ENCODE measurements around the gene SUPT4H1.

The SUPT4H1 gene

DNA sequence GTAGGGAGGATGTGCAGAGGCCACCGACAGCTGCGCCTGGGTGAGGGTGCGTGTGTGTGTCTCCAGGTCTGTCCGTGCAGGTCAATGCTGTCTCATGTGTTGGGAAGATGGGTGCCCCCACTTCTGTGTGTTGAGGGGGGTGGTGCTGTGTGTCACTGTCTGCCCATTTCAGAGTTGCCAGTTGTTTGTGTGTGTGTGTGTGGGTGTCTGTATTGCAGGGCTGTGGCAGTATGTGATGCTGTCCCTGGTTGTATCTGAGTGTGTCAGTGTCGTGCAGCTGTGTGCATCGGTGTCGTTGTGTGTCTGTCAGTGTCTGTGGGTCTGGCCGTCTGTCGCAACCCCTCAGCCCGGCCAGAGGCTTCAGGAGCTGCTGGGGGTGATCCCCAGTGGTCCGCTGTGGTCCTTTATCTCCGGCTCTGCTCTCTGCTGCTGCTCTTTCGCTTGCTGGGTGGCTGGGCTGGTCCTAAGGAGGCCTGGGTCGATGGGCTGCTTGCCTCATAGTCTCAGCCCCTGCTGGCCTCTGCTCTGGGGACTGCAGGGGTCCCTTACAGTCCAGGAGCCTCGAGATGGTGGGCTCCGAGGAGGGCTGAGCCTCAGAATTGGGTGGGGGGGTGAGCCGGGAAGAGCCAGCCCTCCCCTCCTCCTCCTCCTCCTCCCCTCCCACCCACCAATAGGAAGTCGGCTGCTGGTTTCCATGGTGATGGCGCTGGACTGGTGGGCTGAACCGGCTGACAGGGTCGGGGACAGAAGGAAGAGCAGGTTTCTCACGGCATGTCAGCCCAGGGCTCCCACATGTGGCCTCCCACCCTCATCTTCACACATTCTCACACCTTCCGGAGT lies 23.6 kb downstream of the SUPT4H1 start, which contains the start of gene TSPOAP1:
Gene TSPOAP1 (minus strand): TSS at position 601 of the 840 bp plus-strand sequence. CDS start 875 bp downstream, outside the sequence.
- TF ChIP-seq, protein P1, sequence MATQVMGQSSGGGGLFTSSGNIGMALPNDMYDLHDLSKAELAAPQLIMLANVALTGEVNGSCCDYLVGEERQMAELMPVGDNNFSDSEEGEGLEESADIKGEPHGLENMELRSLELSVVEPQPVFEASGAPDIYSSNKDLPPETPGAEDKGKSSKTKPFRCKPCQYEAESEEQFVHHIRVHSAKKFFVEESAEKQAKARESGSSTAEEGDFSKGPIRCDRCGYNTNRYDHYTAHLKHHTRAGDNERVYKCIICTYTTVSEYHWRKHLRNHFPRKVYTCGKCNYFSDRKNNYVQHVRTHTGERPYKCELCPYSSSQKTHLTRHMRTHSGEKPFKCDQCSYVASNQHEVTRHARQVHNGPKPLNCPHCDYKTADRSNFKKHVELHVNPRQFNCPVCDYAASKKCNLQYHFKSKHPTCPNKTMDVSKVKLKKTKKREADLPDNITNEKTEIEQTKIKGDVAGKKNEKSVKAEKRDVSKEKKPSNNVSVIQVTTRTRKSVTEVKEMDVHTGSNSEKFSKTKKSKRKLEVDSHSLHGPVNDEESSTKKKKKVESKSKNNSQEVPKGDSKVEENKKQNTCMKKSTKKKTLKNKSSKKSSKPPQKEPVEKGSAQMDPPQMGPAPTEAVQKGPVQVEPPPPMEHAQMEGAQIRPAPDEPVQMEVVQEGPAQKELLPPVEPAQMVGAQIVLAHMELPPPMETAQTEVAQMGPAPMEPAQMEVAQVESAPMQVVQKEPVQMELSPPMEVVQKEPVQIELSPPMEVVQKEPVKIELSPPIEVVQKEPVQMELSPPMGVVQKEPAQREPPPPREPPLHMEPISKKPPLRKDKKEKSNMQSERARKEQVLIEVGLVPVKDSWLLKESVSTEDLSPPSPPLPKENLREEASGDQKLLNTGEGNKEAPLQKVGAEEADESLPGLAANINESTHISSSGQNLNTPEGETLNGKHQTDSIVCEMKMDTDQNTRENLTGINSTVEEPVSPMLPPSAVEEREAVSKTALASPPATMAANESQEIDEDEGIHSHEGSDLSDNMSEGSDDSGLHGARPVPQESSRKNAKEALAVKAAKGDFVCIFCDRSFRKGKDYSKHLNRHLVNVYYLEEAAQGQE (IDR thresholded peaks at IDR 0.05; ENCODE audit: low read depth): no peak
- no peak for TF ChIP-seq RAD21 (IDR thresholded peaks at IDR 0.05; ENCODE audit: low read depth)
- TF ChIP-seq NFIC (IDR thresholded peaks at IDR 0.05): no peak
- TF ChIP-seq TCF12 (IDR thresholded peaks at IDR 0.05; ENCODE audit: low read depth): no peak
- no peak for TF ChIP-seq EGR1 (IDR thresholded peaks at IDR 0.05)
- no peak for TF ChIP-seq TAF1 (IDR thresholded peaks at IDR 0.05; ENCODE audit: low read depth)
- no peak for TF ChIP-seq FOXM1 (IDR thresholded peaks at IDR 0.05; ENCODE audit: borderline replicate concordance, low read depth)
- no peak for TF ChIP-seq YY1 (IDR thresholded peaks at IDR 0.05; ENCODE audit: low read depth)
- no peak for TF ChIP-seq ZBTB7A (IDR thresholded peaks at IDR 0.05; ENCODE audit: low read depth)
- TF ChIP-seq CREB1 (IDR thresholded peaks at IDR 0.05; ENCODE audit: low read depth): no peak
- no peak for TF ChIP-seq TEAD4 (IDR thresholded peaks at IDR 0.05)
- no peak for TF ChIP-seq CEBPB (IDR thresholded peaks at IDR 0.05)
- no peak for TF ChIP-seq EP300 (IDR thresholded peaks at IDR 0.05; ENCODE audit: borderline replicate concordance)
- TF ChIP-seq, protein P2, sequence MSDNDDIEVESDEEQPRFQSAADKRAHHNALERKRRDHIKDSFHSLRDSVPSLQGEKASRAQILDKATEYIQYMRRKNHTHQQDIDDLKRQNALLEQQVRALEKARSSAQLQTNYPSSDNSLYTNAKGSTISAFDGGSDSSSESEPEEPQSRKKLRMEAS (IDR thresholded peaks at IDR 0.05): no peak
- TF ChIP-seq, protein P3, sequence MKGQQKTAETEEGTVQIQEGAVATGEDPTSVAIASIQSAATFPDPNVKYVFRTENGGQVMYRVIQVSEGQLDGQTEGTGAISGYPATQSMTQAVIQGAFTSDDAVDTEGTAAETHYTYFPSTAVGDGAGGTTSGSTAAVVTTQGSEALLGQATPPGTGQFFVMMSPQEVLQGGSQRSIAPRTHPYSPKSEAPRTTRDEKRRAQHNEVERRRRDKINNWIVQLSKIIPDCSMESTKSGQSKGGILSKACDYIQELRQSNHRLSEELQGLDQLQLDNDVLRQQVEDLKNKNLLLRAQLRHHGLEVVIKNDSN (IDR thresholded peaks at IDR 0.05): no peak

DNA sequence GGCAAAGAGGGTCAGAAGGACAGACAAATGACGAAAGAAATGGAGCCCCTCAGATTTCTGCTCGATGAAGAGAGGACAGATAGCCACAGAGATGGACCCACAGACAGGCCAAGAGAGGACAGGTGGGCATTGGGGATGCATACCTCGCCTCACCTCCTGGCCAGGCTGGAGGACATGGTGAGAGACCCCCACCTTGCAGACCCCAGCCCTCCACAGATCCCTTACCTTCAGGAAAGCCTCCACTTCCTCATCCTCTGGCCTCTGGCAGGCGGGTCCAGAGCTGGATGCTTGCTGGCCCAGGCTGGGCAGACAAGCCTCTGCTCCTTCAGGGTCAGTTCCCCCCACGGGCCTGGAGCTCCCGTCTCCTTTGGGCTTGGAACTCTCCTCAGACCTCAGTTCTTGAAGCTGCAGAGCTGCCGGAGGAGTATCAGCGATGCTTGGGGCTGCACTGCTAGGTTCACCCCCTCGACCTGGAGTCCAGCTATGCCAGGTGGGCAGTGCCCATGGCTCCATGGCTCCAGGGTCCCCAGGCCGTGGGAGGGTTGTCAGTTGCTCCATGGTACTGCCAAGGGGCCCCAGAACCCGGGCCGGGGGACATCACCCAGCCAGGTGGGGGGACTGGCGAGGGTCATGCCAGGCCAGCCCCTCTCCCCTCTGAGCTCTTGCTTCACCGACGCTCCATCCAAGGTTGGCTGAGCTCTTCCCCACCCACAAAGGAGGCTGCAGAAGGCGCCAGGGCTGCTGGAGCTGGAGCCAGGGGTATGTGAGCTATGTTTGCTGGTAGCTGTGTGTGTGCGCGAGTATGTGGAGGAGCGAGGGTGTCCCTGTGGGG lies 24.4 kb downstream of the SUPT4H1 start:
- no peak for TF ChIP-seq RAD21 (IDR thresholded peaks at IDR 0.05; ENCODE audit: low read depth)
- no peak for TF ChIP-seq TEAD4 (IDR thresholded peaks at IDR 0.05)
- no peak for TF ChIP-seq EP300 (IDR thresholded peaks at IDR 0.05; ENCODE audit: borderline replicate concordance)
- no peak for TF ChIP-seq ZBTB7A (IDR thresholded peaks at IDR 0.05; ENCODE audit: low read depth)
- no peak for TF ChIP-seq TCF12 (IDR thresholded peaks at IDR 0.05; ENCODE audit: low read depth)
- TF ChIP-seq TAF1 (IDR thresholded peaks at IDR 0.05; ENCODE audit: low read depth): no peak
- TF ChIP-seq, protein P1 (IDR thresholded peaks at IDR 0.05; ENCODE audit: low read depth): no peak
- no peak for TF ChIP-seq CEBPB (IDR thresholded peaks at IDR 0.05)

DNA sequence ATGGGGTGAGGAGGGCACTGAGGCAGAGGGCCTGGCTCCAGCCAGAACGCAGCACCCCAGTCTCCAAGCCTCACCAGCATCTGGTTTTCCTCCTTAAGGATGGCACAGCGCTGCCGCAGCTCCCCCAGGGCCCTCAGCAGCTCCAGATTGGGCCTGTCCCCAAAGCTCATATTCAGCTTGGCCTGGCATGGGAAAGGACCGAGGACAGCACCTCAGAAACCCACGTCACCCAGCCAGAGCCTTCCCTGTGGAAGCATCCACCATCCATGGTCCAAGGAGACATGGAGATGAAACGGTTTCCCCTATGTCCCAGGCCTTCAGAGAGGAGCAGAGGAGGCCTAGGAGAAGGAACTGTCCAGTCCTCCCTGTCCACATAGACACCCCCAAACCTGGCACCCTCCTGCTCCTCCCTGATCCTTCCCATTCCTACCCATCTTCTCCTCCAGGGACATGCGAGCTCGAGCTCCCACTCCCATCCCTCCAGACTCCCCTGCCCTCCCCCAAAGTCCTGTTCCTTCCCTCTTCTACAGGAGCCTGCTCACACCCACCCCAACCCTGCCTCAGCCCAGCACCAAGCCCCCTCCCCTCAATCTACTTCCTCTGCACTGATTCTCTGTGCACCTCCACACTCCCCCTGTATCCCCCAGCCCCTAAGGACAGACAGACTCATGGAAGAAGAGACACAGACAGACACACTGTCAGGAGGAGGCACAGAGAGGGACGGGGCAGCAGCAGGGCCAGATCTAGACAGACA lies 25.2 kb downstream of the SUPT4H1 start:
- TF ChIP-seq TEAD4 (IDR thresholded peaks at IDR 0.05) (no peak), FOXM1 (IDR thresholded peaks at IDR 0.05; ENCODE audit: borderline replicate concordance, low read depth) (no peak)
- TF ChIP-seq, protein P1 (IDR thresholded peaks at IDR 0.05; ENCODE audit: low read depth): peak; percentile 47; the same call in 1 of the 2 replicates

DNA sequence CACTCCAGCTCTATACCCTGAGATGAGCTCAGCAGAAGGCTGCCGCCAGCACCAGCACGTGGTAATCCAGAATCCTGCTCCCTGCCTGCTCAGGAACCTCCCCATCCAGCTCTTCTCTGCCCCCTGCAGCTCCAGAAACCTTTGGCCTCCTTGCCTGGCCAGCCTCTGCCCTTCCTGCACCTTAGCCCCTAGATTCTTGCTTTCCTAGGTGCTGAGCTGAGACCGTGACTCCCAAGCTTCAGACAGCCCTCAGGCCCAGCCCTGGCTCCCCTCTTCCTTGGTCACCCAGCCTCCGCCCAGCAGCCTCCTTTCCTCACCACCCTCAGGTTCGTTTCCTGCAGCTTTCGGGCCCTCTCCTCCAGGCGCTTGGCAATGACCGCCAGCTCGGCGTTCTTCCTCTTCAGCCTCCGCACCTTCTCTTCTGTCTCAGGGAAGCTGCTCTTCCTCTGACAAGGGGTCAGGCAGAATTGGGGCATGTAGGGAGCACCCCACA lies 26.0 kb downstream of the SUPT4H1 start:
- no peak for TF ChIP-seq NFIC (IDR thresholded peaks at IDR 0.05)
- TF ChIP-seq, protein P1 (IDR thresholded peaks at IDR 0.05; ENCODE audit: low read depth): peak; percentile 27; the same call in 1 of the 2 replicates

Data from Ishikawa (cell line).